Measurements from ENCODE around the gene CDH23. TPM values are rescaled to one million over a fixed set of nuclear protein-coding genes. Genes with fewer than 3 reads are reported as not detected.

Gene CDH23
- polyA plus RNA-seq, 1 donor (not counting 4 experiments of a cell fraction or from before 2014, with no cell fraction given) = 0.01 TPM

DNA sequence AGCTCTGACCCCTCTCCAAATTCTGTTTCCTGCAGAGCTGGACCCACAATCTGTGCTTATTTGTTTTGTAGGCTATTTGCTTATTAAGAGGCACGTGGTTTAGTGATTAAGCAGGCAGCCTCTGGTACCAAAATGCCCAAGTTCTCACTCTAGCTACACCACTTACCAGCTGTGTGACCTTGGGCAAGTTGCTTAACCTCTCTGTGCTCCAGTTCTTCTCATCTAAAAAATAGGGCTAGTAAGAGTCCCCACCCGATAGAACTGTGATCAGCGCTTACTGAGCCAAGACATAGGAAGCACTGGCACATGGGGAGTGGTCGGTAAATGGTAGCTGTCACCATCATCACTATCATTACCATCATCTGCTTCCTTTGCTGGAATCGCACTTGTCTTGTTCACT, 302.0 kb downstream of the CDH23 start:
- TF ChIP-seq CTCF (optimal IDR thresholded peaks at IDR 0.05 in 1 of 3, IDR thresholded peaks at IDR 0.05 in 1 of 3, conservative IDR thresholded peaks at IDR 0.05 in 1 of 3; ENCODE audit: extremely low read depth in 1 of 3, insufficient read depth in 2 of 3, low read length in 3 of 3) = no peak
- TF ChIP-seq EZH2 (IDR thresholded peaks at IDR 0.05; ENCODE audit: low read length) = no peak
- Histone ChIP-seq H3K36me3 (ENCODE audit: control insufficient read depth in 2 of 2, extremely low read depth in 1 of 2, insufficient read depth in 2 of 2, low read length in 2 of 2) (no peaks in the 10 kb centered on the region), H3K79me2 (ENCODE audit: control insufficient read depth, insufficient read depth, low read length) (no peaks in the 10 kb centered on the region), H3K4me3 (ENCODE audit: control insufficient read depth in 2 of 3, extremely low read depth in 1 of 3, insufficient read depth in 2 of 3, low read depth in 1 of 3, low read length in 3 of 3) (no peak overlapping the region), H3K9me1 (ENCODE audit: control insufficient read depth, extremely low read depth, insufficient read depth, low read length) (no peaks in the 10 kb centered on the region), H2AFZ (ENCODE audit: control insufficient read depth, low read length) (no peak overlapping the region), H3K9ac (ENCODE audit: control insufficient read depth, extremely low read depth, insufficient read depth, low read length) (no peak overlapping the region), H3K27ac (ENCODE audit: control insufficient read depth, insufficient read depth, low read length) (no peak overlapping the region), H3K9me3 (ENCODE audit: control insufficient read depth, low read depth, low read length) (no peaks in the 10 kb centered on the region), H3K4me2 (ENCODE audit: control insufficient read depth, extremely low read depth, insufficient read depth, low read depth, low read length) (no peak overlapping the region), H3K27me3 (ENCODE audit: control insufficient read depth, extremely low read depth, insufficient read depth, low read length) (no peaks in the 10 kb centered on the region), H4K20me1 (ENCODE audit: control insufficient read depth, extremely low read depth, insufficient read depth, low read length) (no peaks in the 10 kb centered on the region), H3K4me1 (ENCODE audit: control insufficient read depth, extremely low read depth, insufficient read depth, low read length) (no peaks in the 10 kb centered on the region)
- DNase-seq (ENCODE audit: low read depth, low spot score) = no peak
- no peak for FAIRE-seq
- dilution Hi-C loops (cut with MboI; ENCODE audit: extremely low pct_ligation_motif_present, low sequenced_read_pairs) = no loop called here

GRCh38 chr10:71700731-71701368, 304.1 kb downstream of the CDH23 start:
- H2AFZ ChIP-seq (ENCODE audit: control insufficient read depth, low read length) = no peak overlapping the region
- TF ChIP-seq CTCF (optimal IDR thresholded peaks at IDR 0.05 in 1 of 3, IDR thresholded peaks at IDR 0.05 in 1 of 3, conservative IDR thresholded peaks at IDR 0.05 in 1 of 3; ENCODE audit: extremely low read depth in 1 of 3, insufficient read depth in 2 of 3, low read length in 3 of 3) (no peak), EZH2 (IDR thresholded peaks at IDR 0.05; ENCODE audit: low read length) (no peak)
- no peaks in the 10 kb centered on the region for H3K27me3 ChIP-seq (ENCODE audit: control insufficient read depth, extremely low read depth, insufficient read depth, low read length)
- no peak overlapping the region for H3K4me2 ChIP-seq (ENCODE audit: control insufficient read depth, extremely low read depth, insufficient read depth, low read depth, low read length)
- H3K27ac ChIP-seq (ENCODE audit: control insufficient read depth, insufficient read depth, low read length) = no peak overlapping the region
- dilution Hi-C loops (cut with MboI; ENCODE audit: extremely low pct_ligation_motif_present, low sequenced_read_pairs) = no loop called here
- H3K9me3 ChIP-seq (ENCODE audit: control insufficient read depth, low read depth, low read length) = no peaks in the 10 kb centered on the region
- H3K79me2 ChIP-seq (ENCODE audit: control insufficient read depth, insufficient read depth, low read length) = no peaks in the 10 kb centered on the region
- no peak for DNase-seq (ENCODE audit: low read depth, low spot score)
- FAIRE-seq = no peak
- H3K9ac ChIP-seq (ENCODE audit: control insufficient read depth, extremely low read depth, insufficient read depth, low read length) = no peak overlapping the region
- no peaks in the 10 kb centered on the region for H3K36me3 ChIP-seq (ENCODE audit: control insufficient read depth in 2 of 2, extremely low read depth in 1 of 2, insufficient read depth in 2 of 2, low read length in 2 of 2)
- H4K20me1 ChIP-seq (ENCODE audit: control insufficient read depth, extremely low read depth, insufficient read depth, low read length) = no peaks in the 10 kb centered on the region
- H3K9me1 ChIP-seq (ENCODE audit: control insufficient read depth, extremely low read depth, insufficient read depth, low read length) = no peaks in the 10 kb centered on the region
- H3K4me1 ChIP-seq (ENCODE audit: control insufficient read depth, extremely low read depth, insufficient read depth, low read length) = peaks cover 9% of the 10 kb centered on the region
- H3K4me3 ChIP-seq (ENCODE audit: control insufficient read depth in 2 of 3, extremely low read depth in 1 of 3, insufficient read depth in 2 of 3, low read depth in 1 of 3, low read length in 3 of 3) = no peak overlapping the region
